GM19328 (cell line): Measurements from ENCODE around the gene HTRA1.

ENCODE experiments used
- ATAC-seq: cut with Tn5 transposase; IDR thresholded peaks from one replicate; pipeline ENCODE4 v1.9.1; 2021; ENCODE audit warnings: mild to moderate bottlenecking, moderate library complexity; ENCODE audit not compliant: unreplicated experiment

The HTRA1 gene

GRCh38 chr10:122549636-122550035 is 88.3 kb downstream of the HTRA1 start:
- no peak for ATAC-seq

GRCh38 chr10:122550427-122550826 is 89.1 kb downstream of the HTRA1 start:
- ATAC-seq, result no peak

- no peak for ATAC-seq
Observed at GRCh38 chr10:122550983-122551382, 89.6 kb downstream of the HTRA1 start.

- no peak for ATAC-seq
Observed at GRCh38 chr10:122551450-122551849, 90.1 kb downstream of the HTRA1 start.

- ATAC-seq, result no peak
Observed at GRCh38 chr10:122553341-122553740, 92.0 kb downstream of the HTRA1 start.

GRCh38 chr10:122554131-122555036 is 93.0 kb downstream of the HTRA1 start:
- ATAC-seq, result no peak

GRCh38 chr10:122555442-122555841 is 94.1 kb downstream of the HTRA1 start:
- no peak for ATAC-seq

- ATAC-seq, result no peak
Observed at GRCh38 chr10:122557516-122557915, 96.2 kb downstream of the HTRA1 start.

GRCh38 chr10:122558452-122558851 is 97.1 kb downstream of the HTRA1 start:
- ATAC-seq, result no peak

GRCh38 chr10:122559228-122559627 is 97.9 kb downstream of the HTRA1 start:
- no peak for ATAC-seq

- no peak for ATAC-seq
Observed at GRCh38 chr10:122560279-122560804, 99.0 kb downstream of the HTRA1 start, which contains the start of gene DMBT1. TSS of gene DMBT1 (plus strand) at chr10:122560754. CDS start at chr10:122560771, 17 bp downstream.

GRCh38 chr10:122561212-122561611 is 99.9 kb downstream of the HTRA1 start:
- ATAC-seq, result no peak

- ATAC-seq, result no peak
Observed at GRCh38 chr10:122561792-122562191, 100.4 kb downstream of the HTRA1 start.
